ENCODE data around the gene PGK1.
A peak's percentile ranks its signal among the peaks of the same experiment; 100 is the strongest.

Gene PGK1

GRCh38 chrX:78104447-78105176 is 564 bp downstream of the PGK1 start:
- H3K4me3 ChIP-seq (ENCODE audit: low read depth, low read length), result peak overlapping the region; percentile 79
- DNase-seq (ENCODE audit: low read depth), result peak; percentile 87
- TF ChIP-seq MYC (IDR thresholded peaks at IDR 0.05; ENCODE audit: low read depth, low read length) (peak; percentile 9; the same call in 1 of the 2 replicates), POLR2A (IDR thresholded peaks at IDR 0.05; ENCODE audit: extremely low read depth, insufficient read length) (no peak)
- TF ChIP-seq, protein P1, sequence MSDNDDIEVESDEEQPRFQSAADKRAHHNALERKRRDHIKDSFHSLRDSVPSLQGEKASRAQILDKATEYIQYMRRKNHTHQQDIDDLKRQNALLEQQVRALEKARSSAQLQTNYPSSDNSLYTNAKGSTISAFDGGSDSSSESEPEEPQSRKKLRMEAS (IDR thresholded peaks at IDR 0.05; ENCODE audit: low read depth, low read length), result peak; percentile 67

GRCh38 chrX:78105944-78106650 is 2.0 kb downstream of the PGK1 start:
- H3K4me3 ChIP-seq (ENCODE audit: low read depth, low read length), result peak overlapping the region; percentile 79
- 0 out of 2 replicates have a peak, but pooled peaks have one; percentile 34 for TF ChIP-seq MYC (IDR thresholded peaks at IDR 0.05; ENCODE audit: low read depth, low read length)
- TF ChIP-seq, protein P2, sequence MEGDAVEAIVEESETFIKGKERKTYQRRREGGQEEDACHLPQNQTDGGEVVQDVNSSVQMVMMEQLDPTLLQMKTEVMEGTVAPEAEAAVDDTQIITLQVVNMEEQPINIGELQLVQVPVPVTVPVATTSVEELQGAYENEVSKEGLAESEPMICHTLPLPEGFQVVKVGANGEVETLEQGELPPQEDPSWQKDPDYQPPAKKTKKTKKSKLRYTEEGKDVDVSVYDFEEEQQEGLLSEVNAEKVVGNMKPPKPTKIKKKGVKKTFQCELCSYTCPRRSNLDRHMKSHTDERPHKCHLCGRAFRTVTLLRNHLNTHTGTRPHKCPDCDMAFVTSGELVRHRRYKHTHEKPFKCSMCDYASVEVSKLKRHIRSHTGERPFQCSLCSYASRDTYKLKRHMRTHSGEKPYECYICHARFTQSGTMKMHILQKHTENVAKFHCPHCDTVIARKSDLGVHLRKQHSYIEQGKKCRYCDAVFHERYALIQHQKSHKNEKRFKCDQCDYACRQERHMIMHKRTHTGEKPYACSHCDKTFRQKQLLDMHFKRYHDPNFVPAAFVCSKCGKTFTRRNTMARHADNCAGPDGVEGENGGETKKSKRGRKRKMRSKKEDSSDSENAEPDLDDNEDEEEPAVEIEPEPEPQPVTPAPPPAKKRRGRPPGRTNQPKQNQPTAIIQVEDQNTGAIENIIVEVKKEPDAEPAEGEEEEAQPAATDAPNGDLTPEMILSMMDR (IDR thresholded peaks at IDR 0.05; ENCODE audit: low read depth, low read length), result no peak
- TF ChIP-seq, protein P1 (IDR thresholded peaks at IDR 0.05; ENCODE audit: low read depth, low read length), result peak; percentile 76
- peak; percentile 52 for DNase-seq (ENCODE audit: low read depth)

DNA sequence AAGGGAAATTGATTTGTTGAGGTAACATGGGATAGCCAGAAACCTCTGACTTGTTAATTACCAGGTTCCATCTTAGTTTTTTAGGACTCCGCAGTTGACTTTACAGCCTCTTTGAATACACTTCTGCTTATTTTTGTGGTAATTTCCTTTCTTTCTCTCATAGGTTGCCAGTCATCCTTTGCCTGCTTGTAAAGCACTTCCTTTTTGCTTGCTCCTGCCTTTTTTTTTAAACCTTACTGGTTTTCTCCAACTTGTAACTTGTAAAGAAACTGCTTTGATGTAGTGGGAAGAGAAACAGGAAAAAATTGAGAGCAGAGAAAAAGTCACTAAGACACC is 2.6 kb downstream of the PGK1 start:
- peak overlapping the region; percentile 79 for H3K4me3 ChIP-seq (ENCODE audit: low read depth, low read length)
- no peak for DNase-seq (ENCODE audit: low read depth)
- TF ChIP-seq, protein P2 (IDR thresholded peaks at IDR 0.05; ENCODE audit: low read depth, low read length), result no peak
- no peak for TF ChIP-seq MYC (IDR thresholded peaks at IDR 0.05; ENCODE audit: low read depth, low read length)
- TF ChIP-seq, protein P1 (IDR thresholded peaks at IDR 0.05; ENCODE audit: low read depth, low read length), result no peak
- no peak for TF ChIP-seq POLR2A (IDR thresholded peaks at IDR 0.05; ENCODE audit: extremely low read depth, insufficient read length)

GRCh38 chrX:78109458-78109857 is 5.4 kb downstream of the PGK1 start:
- no peak for DNase-seq (ENCODE audit: low read depth)
- peak overlapping the region; percentile 79 for H3K4me3 ChIP-seq (ENCODE audit: low read depth, low read length)
- TF ChIP-seq, protein P1 (IDR thresholded peaks at IDR 0.05; ENCODE audit: low read depth, low read length), result no peak
- no peak for TF ChIP-seq POLR2A (IDR thresholded peaks at IDR 0.05; ENCODE audit: extremely low read depth, insufficient read length)
- TF ChIP-seq MYC (IDR thresholded peaks at IDR 0.05; ENCODE audit: low read depth, low read length), result no peak
- TF ChIP-seq, protein P2 (IDR thresholded peaks at IDR 0.05; ENCODE audit: low read depth, low read length), result no peak

DNA sequence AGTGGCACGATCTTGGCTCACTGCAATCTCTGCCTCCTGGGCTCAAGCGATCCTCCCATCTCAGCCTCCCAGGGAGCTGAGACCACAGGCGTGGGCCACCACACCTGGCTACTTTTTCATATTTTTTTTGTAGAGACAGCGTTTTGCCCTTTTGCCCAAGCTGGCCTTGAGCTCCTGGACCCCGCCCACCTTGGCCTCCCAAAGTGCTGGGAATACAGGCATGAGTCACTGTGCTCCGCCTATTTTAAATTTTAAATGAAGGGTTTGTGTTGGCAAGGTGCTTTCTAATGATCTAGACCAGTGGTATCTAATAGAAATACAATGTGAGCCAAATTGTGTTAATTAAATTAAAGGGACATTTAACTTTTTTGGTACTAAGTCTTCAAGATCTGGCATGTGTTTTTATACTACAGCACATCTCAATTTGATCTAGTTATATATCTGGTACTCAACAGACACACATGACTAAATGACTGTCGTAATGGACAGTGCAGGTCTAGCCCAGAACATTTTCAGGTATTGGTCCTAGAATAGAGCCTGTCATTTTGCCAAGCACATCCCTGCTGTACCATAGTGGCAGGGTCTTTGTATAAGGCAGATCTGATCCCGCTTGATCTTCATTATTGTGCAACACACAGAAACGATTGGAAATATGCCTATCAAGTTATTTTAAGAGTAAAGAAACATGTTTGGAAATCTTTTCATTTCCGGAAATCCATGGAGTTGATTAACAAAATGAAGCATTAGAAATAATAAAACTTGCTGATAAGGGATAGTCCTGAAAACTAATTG is 7.3 kb downstream of the PGK1 start:
- DNase-seq (ENCODE audit: low read depth), result no peak
- H3K4me3 ChIP-seq (ENCODE audit: low read depth, low read length), result peak overlapping the region; percentile 21
- TF ChIP-seq POLR2A (IDR thresholded peaks at IDR 0.05; ENCODE audit: extremely low read depth, insufficient read length) (no peak), MYC (IDR thresholded peaks at IDR 0.05; ENCODE audit: low read depth, low read length) (no peak)
- TF ChIP-seq, protein P1 (IDR thresholded peaks at IDR 0.05; ENCODE audit: low read depth, low read length), result no peak

DNA sequence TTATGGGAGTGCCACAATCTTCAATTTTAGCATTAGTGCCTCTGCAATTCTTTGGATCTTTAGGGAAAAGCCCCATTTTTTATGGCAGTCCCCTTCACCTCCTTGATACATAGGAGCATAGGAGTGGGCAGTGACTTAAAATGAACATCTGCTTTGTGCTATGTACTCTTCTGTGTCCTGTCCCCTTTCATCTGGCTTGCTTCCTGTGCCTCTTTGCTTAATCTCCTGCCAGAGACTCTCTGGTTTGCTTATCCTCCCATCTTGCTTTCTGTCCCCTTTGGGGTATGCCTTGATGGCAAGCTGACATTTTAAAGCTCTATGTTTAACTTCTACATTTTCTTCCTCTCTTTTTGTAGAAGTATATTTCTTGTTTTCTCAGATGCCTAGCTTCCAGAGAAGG is 12.3 kb downstream of the PGK1 start:
- no peak overlapping the region for H3K4me3 ChIP-seq (ENCODE audit: low read depth, low read length)
- TF ChIP-seq, protein P2 (IDR thresholded peaks at IDR 0.05; ENCODE audit: low read depth, low read length), result no peak
- TF ChIP-seq, protein P1 (IDR thresholded peaks at IDR 0.05; ENCODE audit: low read depth, low read length), result no peak
- TF ChIP-seq MYC (IDR thresholded peaks at IDR 0.05; ENCODE audit: low read depth, low read length), result no peak
- no peak for TF ChIP-seq POLR2A (IDR thresholded peaks at IDR 0.05; ENCODE audit: extremely low read depth, insufficient read length)
- DNase-seq (ENCODE audit: low read depth), result no peak
